ENCODE measurements around the gene HYAL3.
"Not testable (repeated sequence)": the region's sequence is repeated elsewhere in the genome, so short reads cannot be mapped to it uniquely, and the experiment has no call there.

Gene HYAL3

GRCh38 chr3:50274371-50275104 lies 24.7 kb downstream of the HYAL3 start:
- TF ChIP-seq CTCF (IDR thresholded peaks at IDR 0.05; ENCODE audit: control insufficient read depth, insufficient read depth, low read depth, low read length, missing control alignments): peak; percentile 63
- DNase-seq (ENCODE audit: low read depth): no peak
- no peak overlapping the region for H3K4me3 ChIP-seq (ENCODE audit: control insufficient read depth, low read depth, low read length)

- TF ChIP-seq CTCF (IDR thresholded peaks at IDR 0.05; ENCODE audit: control insufficient read depth, insufficient read depth, low read depth, low read length, missing control alignments): no peak
- no peak for DNase-seq (ENCODE audit: low read depth)
- no peak overlapping the region for H3K4me3 ChIP-seq (ENCODE audit: control insufficient read depth, low read depth, low read length)
Measured at GRCh38 chr3:50273689-50274065, 25.5 kb downstream of the HYAL3 start.

GRCh38 chr3:50272911-50273688 lies 26.1 kb downstream of the HYAL3 start:
- TF ChIP-seq CTCF (IDR thresholded peaks at IDR 0.05; ENCODE audit: control insufficient read depth, insufficient read depth, low read depth, low read length, missing control alignments): peak; percentile 94
- no peak for DNase-seq (ENCODE audit: low read depth)
- no peak overlapping the region; the same call in 1 of the 2 replicates for H3K4me3 ChIP-seq (ENCODE audit: control insufficient read depth, low read depth, low read length)

GRCh38 chr3:50272538-50272910 lies 26.7 kb downstream of the HYAL3 start:
- DNase-seq (ENCODE audit: low read depth); H3K4me3 ChIP-seq (ENCODE audit: control insufficient read depth, low read depth, low read length): not testable (repeated sequence)

GRCh38 chr3:50271314-50271936 lies 27.8 kb downstream of the HYAL3 start:
- no peak for DNase-seq (ENCODE audit: low read depth)

GRCh38 chr3:50270422-50271224 lies 28.6 kb downstream of the HYAL3 start:
- DNase-seq (ENCODE audit: low read depth): no peak
- TF ChIP-seq CTCF (IDR thresholded peaks at IDR 0.05; ENCODE audit: control insufficient read depth, insufficient read depth, low read depth, low read length, missing control alignments): no peak

More at GRCh38 chr3:50271314-50271936, 27.8 kb downstream of the HYAL3 start:
- no peak overlapping the region for H3K4me3 ChIP-seq (ENCODE audit: control insufficient read depth, low read depth, low read length)
- TF ChIP-seq CTCF (IDR thresholded peaks at IDR 0.05; ENCODE audit: control insufficient read depth, insufficient read depth, low read depth, low read length, missing control alignments): no peak

More at GRCh38 chr3:50270422-50271224, 28.6 kb downstream of the HYAL3 start:
- H3K4me3 ChIP-seq (ENCODE audit: control insufficient read depth, low read depth, low read length): no peak overlapping the region

Data from AG09309 (cell line).